ENCODE data around the gene TULP1. TPM values are rescaled to one million over a fixed set of nuclear protein-coding genes. Genes with fewer than 3 reads are reported as not detected.

Gene TULP1
- not detected in 2 replicates for total RNA-seq

DNA sequence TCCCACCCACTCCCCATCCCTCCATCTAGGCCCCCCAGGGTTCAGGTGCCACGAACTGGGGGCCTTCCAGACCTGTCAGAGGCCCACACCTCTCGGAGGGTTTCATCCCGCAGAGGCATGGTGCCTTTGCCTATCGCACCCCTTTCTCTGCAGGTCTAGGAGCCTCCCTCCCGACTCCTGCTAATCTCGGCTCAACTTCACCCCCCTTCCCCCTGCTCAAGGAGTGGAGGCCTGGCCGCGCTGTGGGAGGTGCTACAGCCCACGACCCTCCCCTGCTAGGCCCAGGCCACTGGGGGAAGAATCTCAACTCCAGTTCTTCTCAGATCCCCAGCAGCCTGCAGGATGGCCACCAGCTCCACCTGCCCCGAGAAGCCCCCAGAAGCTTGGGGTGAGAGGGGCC lies at the start of gene TULP1:
TSS of gene TULP1 (minus strand) at position 157 of the 400 bp plus-strand sequence. CDS start at position 119, 38 bp downstream.

DNA sequence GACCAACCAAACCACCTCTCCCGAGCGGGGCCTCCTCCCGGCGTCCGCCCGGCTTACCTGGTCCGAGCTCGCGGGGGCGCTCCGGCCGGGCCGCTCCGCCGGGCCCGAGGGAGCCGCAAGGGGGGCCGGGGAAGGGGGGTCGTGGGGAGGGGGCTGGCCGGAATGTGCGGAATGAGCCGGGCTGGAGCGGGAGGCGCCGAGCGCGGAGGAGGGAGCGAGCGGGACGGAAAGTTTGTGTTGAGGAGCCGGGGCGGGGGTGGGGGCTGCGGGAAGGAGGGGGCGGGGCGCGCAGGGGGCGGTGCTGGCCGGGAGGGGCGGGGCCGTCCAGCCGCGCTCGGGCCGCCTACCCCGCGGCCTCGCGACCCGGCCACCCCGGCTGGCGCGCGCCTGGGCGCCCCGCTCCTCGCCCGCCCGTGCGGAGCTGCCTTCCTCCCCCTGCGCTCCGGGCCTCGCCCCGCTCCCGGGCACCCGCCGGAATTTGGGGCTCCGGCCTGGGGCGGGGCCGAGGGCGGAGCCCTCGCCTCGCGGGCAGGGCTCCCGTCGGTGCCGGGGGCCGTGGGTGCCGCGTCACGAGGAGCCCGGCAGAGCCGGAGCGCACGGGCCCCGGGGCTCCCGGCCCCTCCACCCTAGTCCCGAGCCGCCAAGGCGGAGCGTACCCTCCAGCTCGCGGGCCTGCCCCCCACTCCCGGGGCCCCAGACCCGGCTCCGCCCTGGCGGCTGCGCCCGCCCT lies 15.7 kb downstream of the TULP1 start, which contains the start of gene TEAD3:
TSS of gene TEAD3 (minus strand) at position 239 of the 730 bp plus-strand sequence.

DNA sequence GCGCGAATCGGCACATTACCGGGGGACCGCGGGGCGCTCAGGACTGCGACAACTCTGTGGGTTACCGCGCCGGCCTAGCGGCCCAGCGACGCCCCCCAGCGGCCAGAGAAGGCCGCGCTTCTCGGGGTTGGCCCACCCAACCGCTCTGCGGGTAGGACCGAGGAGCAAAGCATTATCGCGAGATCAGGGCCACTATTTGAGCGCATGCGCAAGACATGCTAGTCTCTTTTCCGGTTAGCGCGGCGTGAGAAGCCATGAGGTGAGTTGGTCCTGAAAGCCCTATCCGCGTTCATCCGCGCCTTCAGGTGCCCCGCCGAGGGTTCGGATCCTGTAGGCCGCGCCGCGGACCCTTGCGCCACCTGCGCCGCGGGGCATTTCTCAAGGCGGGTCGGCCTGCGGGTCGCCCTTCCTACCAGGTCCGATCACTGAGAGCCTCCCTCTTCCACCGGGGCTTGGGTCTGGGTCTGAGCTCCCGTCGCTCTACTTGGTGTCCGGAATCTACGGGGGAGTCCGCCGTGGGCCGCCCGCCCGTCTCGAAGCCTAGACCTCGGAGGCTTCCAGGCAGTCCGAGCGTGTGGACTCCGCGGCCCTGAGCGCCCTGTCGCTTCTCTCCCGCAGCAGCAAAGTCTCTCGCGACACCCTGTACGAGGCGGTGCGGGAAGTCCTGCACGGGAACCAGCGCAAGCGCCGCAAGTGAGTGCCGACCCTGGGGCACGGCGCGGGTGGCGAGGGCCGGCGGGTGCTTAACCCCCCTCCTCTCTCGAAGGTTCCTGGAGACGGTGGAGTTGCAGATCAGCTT lies 44.3 kb downstream of the TULP1 start, which contains the start of gene RPL10A:
TSS of gene RPL10A (plus strand) at position 221 of the 799 bp plus-strand sequence. CDS start at position 255, 34 bp downstream.

GRCh38 chr6:35452183-35453090 lies 60.3 kb downstream of the TULP1 start, which contains the start of gene FANCE:
Gene FANCE (plus strand): TSS chr6:35452338. CDS start chr6:35452546, 208 bp downstream.

Small RNAs within 50 kb of the gene (small RNA-seq; reads per million reads assigned to genes)
- not detected for gene MIR7111

Other genes with a start within 250 kb of the TULP1 start
- gene DEF6, start 215.1 kb downstream of the TULP1 start, total RNA-seq: 0.13 and 0.65 TPM in 2 replicates
- 5.2 and 6.6 TPM in 2 replicates for gene PPARD, start 170.3 kb downstream of the TULP1 start, total RNA-seq
- 6.9 and 8.5 TPM in 2 replicates for gene FANCE, start 60.6 kb downstream of the TULP1 start, total RNA-seq
- gene RPL10A, start 44.5 kb downstream of the TULP1 start, total RNA-seq: 1,176 and 1,523 TPM in 2 replicates
- gene TEAD3, start 15.8 kb downstream of the TULP1 start, total RNA-seq: 0.27 and 0.36 TPM in 2 replicates
- 48.0 and 64.5 TPM in 2 replicates for gene FKBP5, start 176.0 kb upstream of the TULP1 start, total RNA-seq
- gene ARMC12, start 224.1 kb upstream of the TULP1 start, total RNA-seq: 0.13 TPM in 1 of 2 replicates, not detected in the other